22Rv1 (cell line): ENCODE data around the gene DSTN.
A peak's percentile ranks its signal among the peaks of the same experiment; 100 is the strongest.

Source experiments
- H3K27ac ChIP-seq: fragments of 450-650 bp; 2 replicates; pipeline ENCODE4 v1.5.1; 2017
- ZFX ChIP-seq: fragments of 450-650 bp; IDR thresholded peaks from 2 replicates; pipeline ENCODE4 v1.6.1; 2017; ENCODE audit warnings: antibody characterized with exemption, borderline replicate concordance
- TF ChIP-seq, protein P1 (sequence below): fragments of 450-650 bp; IDR thresholded peaks from 2 replicates; pipeline ENCODE4 v1.5.1; 2017; ENCODE audit warnings: mild to moderate bottlenecking

DSTN gene

DNA sequence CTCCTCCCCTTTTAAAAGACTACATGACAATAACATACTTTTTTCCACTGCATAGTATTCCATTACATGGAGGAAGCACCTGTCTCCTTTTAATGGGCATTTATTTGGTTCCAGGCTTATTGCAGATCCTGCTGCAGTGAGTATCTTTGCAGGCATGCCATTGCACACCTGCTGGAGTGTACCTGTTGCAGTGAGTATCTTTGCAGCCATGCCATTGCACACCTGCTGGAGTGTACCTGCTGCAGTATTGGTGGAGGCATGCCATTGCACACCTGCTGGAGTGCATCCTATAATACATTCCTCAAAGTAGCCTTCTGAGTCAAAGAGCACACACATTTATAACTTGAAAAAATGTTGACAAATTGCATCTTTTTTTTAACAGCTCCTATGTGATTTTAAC, 40.3 kb upstream of the DSTN start:
- TF ChIP-seq ZFX: no peak
- TF ChIP-seq, protein P1, sequence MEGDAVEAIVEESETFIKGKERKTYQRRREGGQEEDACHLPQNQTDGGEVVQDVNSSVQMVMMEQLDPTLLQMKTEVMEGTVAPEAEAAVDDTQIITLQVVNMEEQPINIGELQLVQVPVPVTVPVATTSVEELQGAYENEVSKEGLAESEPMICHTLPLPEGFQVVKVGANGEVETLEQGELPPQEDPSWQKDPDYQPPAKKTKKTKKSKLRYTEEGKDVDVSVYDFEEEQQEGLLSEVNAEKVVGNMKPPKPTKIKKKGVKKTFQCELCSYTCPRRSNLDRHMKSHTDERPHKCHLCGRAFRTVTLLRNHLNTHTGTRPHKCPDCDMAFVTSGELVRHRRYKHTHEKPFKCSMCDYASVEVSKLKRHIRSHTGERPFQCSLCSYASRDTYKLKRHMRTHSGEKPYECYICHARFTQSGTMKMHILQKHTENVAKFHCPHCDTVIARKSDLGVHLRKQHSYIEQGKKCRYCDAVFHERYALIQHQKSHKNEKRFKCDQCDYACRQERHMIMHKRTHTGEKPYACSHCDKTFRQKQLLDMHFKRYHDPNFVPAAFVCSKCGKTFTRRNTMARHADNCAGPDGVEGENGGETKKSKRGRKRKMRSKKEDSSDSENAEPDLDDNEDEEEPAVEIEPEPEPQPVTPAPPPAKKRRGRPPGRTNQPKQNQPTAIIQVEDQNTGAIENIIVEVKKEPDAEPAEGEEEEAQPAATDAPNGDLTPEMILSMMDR: no peak
- H3K27ac ChIP-seq: no peak overlapping the region

DNA sequence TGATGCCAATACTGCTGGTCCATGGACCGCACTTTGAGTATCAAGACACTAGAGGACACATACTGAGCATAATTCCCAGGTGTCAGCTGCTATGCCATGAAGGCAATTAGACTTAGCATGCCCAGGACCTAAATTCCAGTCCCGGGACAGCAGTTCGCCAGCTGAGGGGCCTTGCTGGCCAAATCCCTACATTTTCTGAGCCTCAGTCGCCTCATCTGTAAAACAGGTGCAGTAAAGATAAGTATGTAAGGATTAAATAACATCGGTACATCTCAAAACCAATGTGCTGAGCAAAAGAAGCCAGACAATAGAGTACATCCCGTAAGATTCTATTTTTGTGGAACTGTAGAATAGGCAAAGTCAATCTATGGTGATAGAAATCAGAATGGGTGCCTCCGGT, 39.7 kb upstream of the DSTN start:
- TF ChIP-seq, protein P1: no peak
- no peak for TF ChIP-seq ZFX
- peak overlapping the region; percentile 73 for H3K27ac ChIP-seq

DNA sequence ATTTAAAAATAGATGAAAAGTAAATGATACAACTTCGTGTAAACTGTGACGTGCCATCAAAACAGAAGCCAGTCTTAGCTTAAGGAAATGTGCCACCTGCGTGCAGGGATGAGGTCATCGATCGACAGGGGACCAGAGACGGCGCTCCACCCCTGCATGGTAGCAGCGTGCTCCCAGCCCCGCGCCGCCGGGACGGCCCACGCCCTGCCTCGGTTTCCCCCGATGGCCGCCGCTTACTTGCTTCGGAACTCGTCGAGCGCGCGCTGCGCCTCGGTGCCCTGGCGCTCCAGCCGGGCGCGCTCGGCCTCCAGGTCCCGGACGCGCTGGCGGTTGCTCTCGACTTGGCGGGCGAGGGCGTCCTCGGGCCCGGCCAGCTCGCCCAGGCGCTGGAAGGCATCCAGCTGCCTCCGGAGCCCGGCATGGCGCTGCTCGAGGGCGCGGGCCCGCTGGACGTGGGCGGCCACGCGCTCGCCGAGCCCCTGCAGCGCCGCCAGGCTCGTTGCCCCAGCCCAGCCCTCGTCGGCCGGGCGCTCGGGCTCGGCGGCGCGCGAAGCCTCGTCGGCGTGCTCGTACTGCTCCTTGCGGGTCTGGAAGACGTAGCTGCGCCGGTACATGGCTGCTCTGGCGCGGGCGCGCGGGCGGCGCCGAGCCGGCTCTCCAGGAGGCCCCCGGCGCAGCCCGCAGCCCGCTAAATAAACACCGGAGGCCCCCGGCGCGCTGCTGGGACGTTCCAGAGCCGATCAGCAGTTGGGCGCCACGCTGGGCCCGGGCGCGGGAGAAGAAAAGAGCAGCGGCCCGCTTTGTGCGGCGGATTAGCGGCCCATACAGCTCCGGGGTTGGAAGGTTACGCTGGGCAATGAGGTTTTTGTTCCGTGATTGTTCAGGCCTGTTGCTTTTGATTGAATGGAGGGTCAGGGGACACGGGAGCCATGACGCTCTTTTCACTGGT, 38.9 kb upstream of the DSTN start, which contains the start of gene BFSP1:
Gene BFSP1 (minus strand): TSS at position 664 of the 949 bp plus-strand sequence. CDS start 50 bp downstream, at position 614.
- H3K27ac ChIP-seq: peak within 1 kb of the TSS; percentile 73
- TF ChIP-seq ZFX: no peak
- TF ChIP-seq, protein P1: peak; percentile 23

- TF ChIP-seq ZFX: no peak
- TF ChIP-seq, protein P1: no peak
- H3K27ac ChIP-seq: peak overlapping the region; percentile 73
Observed at GRCh38 chr20:17531665-17532025, 38.2 kb upstream of the DSTN start.

DNA sequence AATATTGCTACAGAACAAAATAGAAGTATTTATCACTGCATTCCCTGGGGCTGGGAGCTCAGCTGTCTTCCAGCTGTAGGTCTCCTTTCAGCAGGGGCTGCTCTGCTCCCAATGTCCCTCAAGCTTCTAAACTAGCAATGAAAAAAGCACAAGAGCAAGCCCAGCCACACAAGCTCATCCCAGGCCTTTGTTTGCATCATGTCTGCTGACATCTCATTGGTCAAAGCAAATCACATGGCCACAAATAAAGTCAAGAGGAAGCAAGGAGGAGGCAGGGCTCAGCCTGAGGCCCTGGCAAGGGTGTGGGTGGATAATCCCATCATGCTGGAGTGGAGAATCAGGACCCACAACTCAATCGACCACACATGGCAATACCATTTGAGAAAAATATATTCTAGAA, 36.5 kb upstream of the DSTN start:
- H3K27ac ChIP-seq: 0 out of 2 replicates have a peak overlapping the region, but pooled peaks have one; percentile 29
- TF ChIP-seq, protein P1: no peak
- TF ChIP-seq ZFX: no peak

DNA sequence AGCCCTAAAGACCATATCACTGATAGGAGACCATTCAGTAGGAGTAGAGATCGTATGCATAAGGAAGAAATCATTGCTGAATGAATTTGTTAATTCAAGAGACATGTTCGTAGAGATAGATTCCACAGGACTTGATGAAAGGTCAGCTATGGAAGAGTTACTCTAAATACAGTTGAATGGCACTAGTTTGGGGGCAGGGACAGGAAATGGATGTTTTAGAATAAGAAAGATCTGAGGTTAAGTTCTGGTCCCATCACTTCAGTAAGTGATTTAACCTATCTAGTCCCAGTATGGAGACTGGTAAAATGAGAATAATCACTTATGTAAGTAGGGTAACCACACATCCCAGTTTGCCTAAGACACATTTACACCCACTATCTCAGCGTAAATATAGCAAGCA, 35.8 kb upstream of the DSTN start:
- 0 out of 2 replicates have a peak overlapping the region, but pooled peaks have one; percentile 29 for H3K27ac ChIP-seq
- TF ChIP-seq ZFX: no peak
- TF ChIP-seq, protein P1: no peak

- H3K27ac ChIP-seq: no peak overlapping the region
Observed at GRCh38 chr20:17536944-17537444, 32.9 kb upstream of the DSTN start.

More at GRCh38 chr20:17536944-17537444, 32.9 kb upstream of the DSTN start:
- TF ChIP-seq, protein P1: peak; percentile 85
- TF ChIP-seq ZFX: no peak
